ENCODE results near the gene AGPS.
A peak's percentile ranks its signal among the peaks of the same experiment; 100 is the strongest.
"Not testable (repeated sequence)": the region's sequence is repeated elsewhere in the genome, so short reads cannot be mapped to it uniquely, and the experiment has no call there.

Gene AGPS

DNA sequence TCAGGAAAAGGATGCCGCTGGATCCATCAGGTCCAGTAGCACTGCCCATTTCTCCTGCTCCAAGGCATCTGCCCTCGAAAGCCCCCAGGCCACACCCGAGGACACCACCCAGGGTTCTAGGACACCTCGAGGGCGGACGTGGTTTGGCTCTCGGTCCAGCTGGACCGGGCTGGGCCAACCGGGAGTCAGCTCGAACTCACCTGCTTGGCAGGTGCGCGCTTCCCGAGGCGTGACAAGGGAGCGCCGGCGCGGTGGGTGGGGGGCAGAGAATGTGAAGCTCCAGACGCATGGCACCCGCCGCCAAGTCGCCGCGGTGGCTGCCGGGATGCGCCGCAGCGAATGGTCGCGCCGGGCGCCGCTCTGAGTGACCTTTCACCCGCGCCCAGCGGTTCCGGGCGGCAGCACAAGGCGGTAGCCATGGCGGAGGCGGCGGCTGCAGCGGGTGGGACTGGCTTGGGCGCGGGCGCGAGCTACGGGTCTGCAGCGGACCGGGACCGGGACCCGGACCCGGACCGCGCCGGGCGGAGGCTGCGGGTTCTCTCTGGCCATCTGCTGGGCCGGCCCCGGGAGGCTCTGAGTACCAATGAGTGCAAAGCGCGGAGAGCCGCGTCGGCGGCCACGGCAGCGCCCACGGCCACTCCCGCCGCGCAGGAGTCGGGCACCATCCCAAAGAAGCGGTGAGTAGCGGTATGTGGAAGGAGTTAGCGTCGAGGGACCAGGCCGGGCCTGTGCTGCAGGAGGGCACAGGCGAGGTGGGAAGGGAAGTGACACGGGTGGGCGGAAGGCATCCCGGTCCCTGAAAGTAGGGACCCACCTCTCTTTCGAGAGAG is at the start of gene AGPS:
AGPS (plus strand) TSS at position 401 of the 830 bp plus-strand sequence; CDS start at position 418, 17 bp downstream.
- peak; percentile 50 for DNase-seq (ENCODE audit: low read depth)

- DNase-seq (ENCODE audit: low read depth) = no peak
Measured at GRCh38 chr2:177343773-177344172, 48.8 kb upstream of the AGPS start.

DNA sequence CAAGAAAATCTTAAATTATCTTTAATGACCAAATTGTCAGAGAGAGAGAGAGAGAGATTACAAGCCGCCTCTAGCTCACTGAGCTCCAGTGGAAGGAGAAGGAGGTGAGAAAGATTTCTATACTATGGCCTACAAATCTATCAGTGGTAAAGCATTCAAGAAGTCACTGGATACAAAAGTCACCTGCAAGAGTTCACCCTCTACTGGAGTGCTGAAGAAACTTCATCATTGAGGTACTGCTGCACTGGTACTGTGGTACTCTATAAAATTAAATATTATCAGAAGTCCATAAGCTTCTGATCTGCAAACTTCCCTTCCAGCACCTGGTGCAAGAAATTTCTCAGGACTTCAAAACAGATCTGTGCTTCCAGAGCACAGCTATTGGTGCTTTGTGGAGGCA is 48.3 kb upstream of the AGPS start:
- no peak for DNase-seq (ENCODE audit: low read depth)

DNA sequence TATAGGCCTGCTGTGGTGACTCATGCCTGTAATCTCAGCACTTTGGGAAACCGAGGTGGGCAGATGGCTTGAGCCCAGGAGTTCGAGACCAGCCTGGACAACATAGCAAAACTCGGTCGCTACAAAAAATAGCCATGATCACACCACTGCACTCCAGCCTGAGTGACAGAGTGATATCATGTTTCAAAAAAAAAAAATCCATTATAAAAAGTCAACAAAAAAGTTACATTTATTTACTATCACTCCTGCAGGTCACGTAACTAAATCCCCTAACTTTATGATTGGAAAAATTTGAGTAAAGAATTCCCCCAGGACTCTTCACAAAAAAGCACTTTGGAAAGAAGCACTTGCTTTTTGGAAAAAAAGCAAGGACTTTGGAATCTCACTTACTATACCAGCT is 46.4 kb upstream of the AGPS start:
- DNase-seq (ENCODE audit: low read depth) = no peak

GRCh38 chr2:177347570-177347969 is 45.0 kb upstream of the AGPS start:
- no peak for DNase-seq (ENCODE audit: low read depth)

- DNase-seq (ENCODE audit: low read depth) = no peak
Measured at GRCh38 chr2:177348118-177348654, 44.4 kb upstream of the AGPS start.

- DNase-seq (ENCODE audit: low read depth) = no peak
Measured at GRCh38 chr2:177348733-177349693, 43.6 kb upstream of the AGPS start.

DNA sequence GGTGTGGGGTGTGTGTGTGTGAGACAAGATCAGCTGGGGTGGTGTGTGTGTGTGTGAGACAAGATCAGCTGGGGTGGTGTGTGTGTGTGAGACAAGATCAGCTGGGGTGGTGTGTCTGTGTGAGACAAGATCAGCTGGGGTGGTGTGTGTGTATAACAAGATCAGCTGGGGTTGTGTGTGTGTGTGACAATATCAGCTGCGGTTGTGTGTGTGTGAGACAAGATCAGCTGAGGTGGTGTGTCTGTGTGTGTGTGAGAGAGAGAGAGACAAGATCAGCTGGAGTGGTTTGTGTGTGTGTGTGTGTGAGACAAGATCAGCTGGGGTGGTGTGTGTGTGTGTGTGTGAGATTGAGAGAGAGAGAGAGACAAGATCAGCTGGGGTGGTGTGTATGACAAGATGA is 41.9 kb upstream of the AGPS start:
- not testable (repeated sequence) for DNase-seq (ENCODE audit: low read depth)

GRCh38 chr2:177351121-177351520 is 41.5 kb upstream of the AGPS start:
- DNase-seq (ENCODE audit: low read depth) = not testable (repeated sequence)

DNA sequence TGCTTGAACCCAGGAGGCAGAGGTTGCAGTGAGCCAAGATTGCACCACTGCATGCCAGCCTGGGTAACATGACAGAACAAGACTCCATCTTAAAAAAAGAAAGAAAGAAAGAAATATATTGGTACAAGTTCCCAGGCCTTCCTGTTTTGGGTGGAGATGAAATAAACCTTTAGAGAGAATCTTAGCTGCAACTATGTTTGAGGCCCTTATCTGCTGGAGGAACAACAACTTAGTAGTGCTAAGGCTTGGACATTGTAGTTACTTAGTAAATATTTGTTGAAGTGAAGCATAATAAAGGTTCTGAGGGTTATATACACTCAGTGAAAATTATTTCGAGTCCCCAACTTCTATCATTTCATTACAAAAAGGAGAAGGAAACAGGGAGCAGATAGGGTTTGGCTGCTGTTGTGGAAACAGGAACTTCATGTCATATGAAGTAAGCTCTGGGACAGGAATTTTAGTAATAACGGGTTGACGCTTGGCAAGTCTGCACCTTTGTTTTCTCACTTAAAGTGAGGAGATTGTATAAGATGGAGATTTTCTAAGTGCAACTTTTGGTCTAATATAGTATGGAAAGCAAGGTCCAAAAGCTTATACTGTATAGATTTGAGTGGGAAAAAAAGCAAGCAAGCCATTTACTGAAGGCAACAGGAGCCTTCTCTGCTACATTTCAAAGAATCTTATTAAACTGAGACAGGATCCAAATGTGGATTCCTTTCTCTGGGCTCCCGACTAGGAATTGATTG is 40.0 kb upstream of the AGPS start:
- DNase-seq (ENCODE audit: low read depth) = no peak

- no peak for DNase-seq (ENCODE audit: low read depth)
Measured at GRCh38 chr2:177353187-177353478, 39.4 kb upstream of the AGPS start.

- not testable (repeated sequence) for DNase-seq (ENCODE audit: low read depth)
Measured at GRCh38 chr2:177354541-177354940, 38.0 kb upstream of the AGPS start.

DNA sequence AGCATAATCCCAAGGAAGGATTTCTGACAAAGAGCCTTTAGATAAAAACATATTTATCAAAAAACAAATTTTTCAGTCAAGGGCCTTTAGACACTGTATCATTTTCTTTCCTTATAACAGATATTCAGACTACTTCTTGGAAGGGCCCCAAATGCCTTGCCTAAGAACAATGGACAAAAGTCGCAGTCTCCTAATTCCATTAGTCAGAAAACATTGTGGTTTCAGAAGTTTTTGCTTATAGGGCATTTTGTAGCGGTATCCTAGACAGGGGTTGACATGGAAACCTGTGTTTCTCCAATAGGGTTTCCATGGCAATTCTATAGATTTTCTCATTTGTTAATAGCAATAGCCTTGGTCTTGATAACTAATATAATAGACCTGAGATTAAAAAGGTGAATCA is 36.7 kb upstream of the AGPS start:
- DNase-seq (ENCODE audit: low read depth) = no peak

DNA sequence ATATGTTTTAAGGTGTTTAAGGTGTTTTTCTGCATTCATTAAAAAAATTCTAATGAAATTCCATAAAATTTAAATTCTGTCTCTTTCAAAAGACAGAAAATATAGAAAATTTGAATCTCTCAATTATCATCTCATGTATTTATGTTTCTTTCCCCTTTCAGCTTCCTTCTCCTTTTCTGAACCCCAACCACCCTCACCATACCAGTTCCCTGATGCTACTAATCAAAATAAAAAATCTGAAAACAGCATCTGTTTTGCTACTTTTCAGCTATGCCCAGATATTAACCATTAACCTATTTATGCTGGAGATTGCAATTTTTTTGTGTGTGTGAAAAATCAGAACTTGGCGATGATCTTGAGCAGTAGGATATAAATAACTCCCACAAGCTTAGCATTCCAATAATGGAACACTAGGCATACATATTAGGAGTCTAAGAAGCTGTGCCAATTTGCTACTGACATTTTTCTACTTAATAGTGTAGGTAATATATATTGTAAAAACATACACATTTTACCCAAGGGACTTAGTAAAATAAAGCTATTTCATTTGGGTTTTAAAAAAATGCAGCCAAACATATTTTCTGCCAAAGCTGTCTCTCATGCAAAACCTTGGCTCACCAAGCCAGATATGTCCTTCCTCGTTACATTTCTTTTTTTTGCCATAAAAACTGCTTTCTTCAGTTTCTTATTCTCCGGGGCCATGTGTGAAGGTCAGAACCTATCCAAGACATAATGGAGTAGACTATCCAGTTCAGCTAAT is 32.6 kb upstream of the AGPS start:
- no peak for DNase-seq (ENCODE audit: low read depth)

DNA sequence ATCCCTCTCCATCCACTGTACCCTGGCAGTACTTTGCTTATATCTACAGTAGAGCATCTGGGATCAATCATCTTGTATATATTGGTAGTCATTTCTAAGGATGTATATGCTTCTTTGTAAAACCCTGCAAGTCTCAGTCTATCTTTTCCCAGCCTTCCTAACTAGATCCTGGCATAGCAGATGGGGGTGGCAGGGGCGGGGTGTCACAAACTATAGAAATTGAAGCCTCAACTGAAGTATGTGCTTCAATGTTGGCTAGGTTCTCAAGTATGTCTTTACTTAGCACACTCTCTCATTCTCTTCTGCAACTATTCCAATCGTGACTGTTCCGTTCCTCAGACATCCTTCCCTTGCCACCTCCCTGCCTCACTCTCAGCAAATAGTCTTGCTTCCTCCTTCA is 30.1 kb upstream of the AGPS start:
- no peak for DNase-seq (ENCODE audit: low read depth)

DNA sequence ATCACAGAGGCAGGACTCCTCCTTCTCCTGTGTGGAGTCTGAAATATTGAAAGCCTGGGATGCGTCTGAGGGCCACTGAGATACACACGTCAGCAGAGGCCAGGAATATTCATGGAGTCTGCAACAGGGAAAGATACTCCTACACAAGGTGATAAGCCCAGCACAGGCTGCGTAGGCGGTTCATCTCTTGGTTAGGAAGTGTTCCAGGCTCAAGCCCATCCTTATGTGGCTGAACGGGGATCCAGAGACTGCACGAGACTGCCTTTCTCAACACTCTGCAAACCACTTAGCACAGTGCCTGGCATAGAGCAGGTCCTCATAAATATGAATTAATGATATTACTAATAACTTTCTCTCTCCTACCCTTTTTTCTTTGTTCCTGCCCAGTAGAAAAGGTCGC is 29.2 kb upstream of the AGPS start:
- no peak for DNase-seq (ENCODE audit: low read depth)

DNA sequence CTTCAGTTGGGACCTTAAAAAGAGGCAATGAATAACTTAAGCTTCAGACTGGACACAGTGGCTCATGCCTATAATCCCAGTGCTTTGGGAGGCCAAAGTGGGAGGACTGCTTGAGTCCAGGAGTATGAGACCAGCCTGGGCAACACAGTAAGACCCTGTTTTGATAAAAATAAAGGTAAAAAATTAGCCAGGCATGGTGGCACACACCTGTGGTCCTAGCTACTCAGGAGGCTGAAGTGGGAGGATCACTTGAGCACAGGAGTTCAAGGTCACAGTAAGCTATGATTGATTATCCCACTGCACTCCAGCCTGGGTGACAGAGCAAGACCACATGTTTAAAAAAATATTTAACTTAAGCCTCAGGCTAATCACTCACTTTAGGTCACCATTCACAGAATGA is 26.8 kb upstream of the AGPS start:
- not testable (repeated sequence) for DNase-seq (ENCODE audit: low read depth)

GRCh38 chr2:177368023-177368422 is 24.6 kb upstream of the AGPS start:
- not testable (repeated sequence) for DNase-seq (ENCODE audit: low read depth)

GRCh38 chr2:177379354-177379753 is 13.2 kb upstream of the AGPS start:
- no peak for DNase-seq (ENCODE audit: low read depth)

- DNase-seq (ENCODE audit: low read depth) = no peak
Measured at GRCh38 chr2:177380181-177380580, 12.4 kb upstream of the AGPS start.

DNA sequence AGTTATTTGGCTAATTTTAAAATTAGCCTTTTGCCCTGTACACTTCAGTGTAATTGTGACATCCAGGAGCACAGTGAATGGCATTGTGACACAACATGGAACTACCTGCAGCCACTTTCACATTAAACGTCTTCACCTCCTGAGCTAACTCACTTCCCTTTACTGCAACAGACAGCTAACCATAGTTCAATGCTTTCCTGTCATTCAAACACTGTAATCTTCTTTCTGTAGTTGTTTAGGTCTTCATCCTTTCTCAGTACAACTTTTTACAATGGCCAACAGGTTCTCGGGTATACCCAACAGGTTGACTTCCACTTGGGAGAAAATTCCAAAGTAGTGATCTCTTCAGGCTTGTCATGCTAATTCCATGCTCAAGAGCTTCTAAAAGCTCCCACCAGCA is 8.6 kb upstream of the AGPS start:
- DNase-seq (ENCODE audit: low read depth) = no peak

Measured in activated gamma-delta T cell treated with anti-CD3 and anti-CD28 coated beads, Interleukin-2, amount 50 U/mL, for 16 hours (primary cell).